NOMO-1 treated with dmso at 0.1 percent for 144 hours (cell line): ENCODE measurements around the gene ITGB2.

Source experiments
- DNase-seq: peaks from one replicate; lab custom pipeline; 2025; ENCODE audit not compliant: unreplicated experiment; lab: John Stamatoyannopoulos, UW

The ITGB2 gene

GRCh38 chr21:44850905-44851657 lies 69.6 kb downstream of the ITGB2 start:
- DNase-seq: no peak

- DNase-seq: no peak
Observed at GRCh38 chr21:44850208-44850800, 70.4 kb downstream of the ITGB2 start.

GRCh38 chr21:44849616-44850130 lies 71.0 kb downstream of the ITGB2 start:
- peak; percentile 31 for DNase-seq

- no peak for DNase-seq
Observed at GRCh38 chr21:44848821-44849521, 71.7 kb downstream of the ITGB2 start.

GRCh38 chr21:44847261-44848056 lies 73.2 kb downstream of the ITGB2 start:
- DNase-seq: no peak

- DNase-seq: peak; percentile 65
Observed at GRCh38 chr21:44846485-44847260, 74.0 kb downstream of the ITGB2 start.

GRCh38 chr21:44846224-44846484 lies 74.5 kb downstream of the ITGB2 start:
- DNase-seq: no peak

- DNase-seq: peak; percentile 73
Observed at GRCh38 chr21:44845418-44846223, 75.1 kb downstream of the ITGB2 start.

- DNase-seq: no peak
Observed at GRCh38 chr21:44844256-44844655, 76.4 kb downstream of the ITGB2 start.

GRCh38 chr21:44842721-44843445 lies 77.8 kb downstream of the ITGB2 start:
- DNase-seq: no peak

- no peak for DNase-seq
Observed at GRCh38 chr21:44842087-44842486, 78.6 kb downstream of the ITGB2 start.

- no peak for DNase-seq
Observed at GRCh38 chr21:44840771-44841170, 79.9 kb downstream of the ITGB2 start.

GRCh38 chr21:44838951-44839350 lies 81.7 kb downstream of the ITGB2 start:
- DNase-seq: no peak

GRCh38 chr21:44838039-44838895 lies 82.4 kb downstream of the ITGB2 start:
- DNase-seq: no peak

GRCh38 chr21:44837537-44837936 lies 83.2 kb downstream of the ITGB2 start:
- no peak for DNase-seq

- peak; percentile 57 for DNase-seq
Observed at GRCh38 chr21:44836666-44837471, 83.8 kb downstream of the ITGB2 start.

GRCh38 chr21:44836349-44836665 lies 84.4 kb downstream of the ITGB2 start:
- DNase-seq: no peak
